ENCODE measurements around the gene TCEA2. TPM values are rescaled to one million over a fixed set of nuclear protein-coding genes. Genes with fewer than 3 reads are reported as not detected.
A peak's percentile ranks its signal among the peaks of the same experiment; 100 is the strongest.

The TCEA2 gene
- total and polyA plus RNA-seq, 2 of the 13 experiments (the other 11 are each of a cell fraction or from before 2014, with no cell fraction given) = 28.1 to 33.7 TPM

DNA sequence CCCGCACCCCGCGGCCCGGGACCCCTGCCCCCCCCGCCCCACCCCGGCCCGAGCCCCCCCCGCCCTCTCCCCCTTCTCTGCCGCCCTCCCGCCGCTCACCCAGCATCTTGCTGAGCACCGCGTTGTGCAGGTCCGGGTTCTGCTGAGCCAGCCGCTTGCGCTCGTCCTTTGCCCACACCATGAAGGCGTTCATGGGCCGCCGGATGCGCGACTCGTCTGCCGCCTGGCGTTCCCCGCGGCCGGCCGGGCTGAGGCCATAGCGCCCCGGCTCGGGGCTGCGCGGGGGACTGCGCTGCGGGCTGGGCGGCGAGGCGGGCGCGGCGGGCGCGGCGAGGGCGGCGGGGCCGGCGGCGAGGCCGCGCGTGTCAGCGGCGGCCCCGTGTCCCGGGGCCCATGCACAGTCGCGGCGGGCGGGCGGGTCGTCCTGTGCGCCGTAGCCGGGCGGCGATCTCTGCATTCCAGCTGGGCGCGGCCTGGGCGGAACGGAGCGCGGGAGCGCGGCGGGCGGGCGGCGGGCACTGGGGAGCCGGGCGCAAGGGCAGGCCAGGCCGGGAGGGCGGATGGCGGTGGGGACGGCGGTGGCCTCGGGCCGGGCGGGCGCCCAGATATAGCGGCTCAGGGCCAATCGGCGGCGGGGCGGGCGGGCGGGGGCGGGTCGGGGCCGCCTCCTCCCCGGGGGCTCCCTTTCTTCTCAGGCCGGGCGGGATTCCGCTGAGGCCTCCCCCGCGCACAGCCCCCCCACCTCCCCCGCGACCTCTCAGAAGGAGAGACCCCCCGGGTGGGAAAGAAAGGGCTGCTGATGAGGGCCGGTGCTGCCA is 13.7 kb upstream of the TCEA2 start, which contains the start of gene SOX18 (continued):
- TF ChIP-seq, protein P1, sequence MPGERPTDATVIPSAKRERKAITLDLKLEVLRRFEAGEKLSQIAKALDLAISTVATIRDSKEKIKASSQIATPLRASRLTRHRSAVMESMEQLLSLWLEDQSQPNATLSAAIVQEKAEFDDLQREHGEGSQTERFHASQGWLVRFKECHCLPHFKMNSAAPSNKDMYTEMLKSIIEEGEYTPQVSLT (CRISPR knock-in tag; IDR thresholded peaks at IDR 0.05; ENCODE audit: borderline replicate concordance, low read depth) = no peak
- no peak for TF ChIP-seq ZNF660 (CRISPR knock-in tag; IDR thresholded peaks at IDR 0.05; ENCODE audit: borderline replicate concordance, low read depth)
- TF ChIP-seq ZNF839 (CRISPR knock-in tag; IDR thresholded peaks at IDR 0.05; ENCODE audit: borderline replicate concordance) = no peak
- TF ChIP-seq NFKBIZ (CRISPR knock-in tag; IDR thresholded peaks at IDR 0.05) = no peak
- peak; percentile 30; the same call in 1 of the 2 replicates for TF ChIP-seq PHF8 (CRISPR knock-in tag; IDR thresholded peaks at IDR 0.05)
- TF ChIP-seq SOX6 (IDR thresholded peaks at IDR 0.05) = no peak
- TF ChIP-seq SOX6 (CRISPR knock-in tag; IDR thresholded peaks at IDR 0.05) = no peak
- TF ChIP-seq ZSCAN20 (CRISPR knock-in tag; IDR thresholded peaks at IDR 0.05; ENCODE audit: borderline replicate concordance) = no peak
- TF ChIP-seq, protein P2, sequence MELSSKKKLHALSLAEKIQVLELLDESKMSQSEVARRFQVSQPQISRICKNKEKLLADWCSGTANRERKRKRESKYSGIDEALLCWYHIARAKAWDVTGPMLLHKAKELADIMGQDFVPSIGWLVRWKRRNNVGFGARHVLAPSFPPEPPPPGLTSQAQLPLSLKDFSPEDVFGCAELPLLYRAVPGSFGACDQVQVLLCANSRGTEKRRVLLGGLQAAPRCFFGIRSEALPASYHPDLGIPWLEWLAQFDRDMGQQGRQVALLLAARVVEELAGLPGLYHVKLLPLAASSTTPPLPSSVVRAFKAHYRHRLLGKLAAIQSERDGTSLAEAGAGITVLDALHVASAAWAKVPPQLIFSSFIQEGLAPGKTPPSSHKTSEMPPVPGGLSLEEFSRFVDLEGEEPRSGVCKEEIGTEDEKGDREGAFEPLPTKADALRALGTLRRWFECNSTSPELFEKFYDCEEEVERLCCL (CRISPR knock-in tag; IDR thresholded peaks at IDR 0.05; ENCODE audit: borderline replicate concordance) = no peak
- TF ChIP-seq TP53 (CRISPR knock-in tag; conservative IDR thresholded peaks at IDR 0.05) = no peak
- TF ChIP-seq POGZ (CRISPR knock-in tag; IDR thresholded peaks at IDR 0.05) = no peak
- TF ChIP-seq, protein P3, sequence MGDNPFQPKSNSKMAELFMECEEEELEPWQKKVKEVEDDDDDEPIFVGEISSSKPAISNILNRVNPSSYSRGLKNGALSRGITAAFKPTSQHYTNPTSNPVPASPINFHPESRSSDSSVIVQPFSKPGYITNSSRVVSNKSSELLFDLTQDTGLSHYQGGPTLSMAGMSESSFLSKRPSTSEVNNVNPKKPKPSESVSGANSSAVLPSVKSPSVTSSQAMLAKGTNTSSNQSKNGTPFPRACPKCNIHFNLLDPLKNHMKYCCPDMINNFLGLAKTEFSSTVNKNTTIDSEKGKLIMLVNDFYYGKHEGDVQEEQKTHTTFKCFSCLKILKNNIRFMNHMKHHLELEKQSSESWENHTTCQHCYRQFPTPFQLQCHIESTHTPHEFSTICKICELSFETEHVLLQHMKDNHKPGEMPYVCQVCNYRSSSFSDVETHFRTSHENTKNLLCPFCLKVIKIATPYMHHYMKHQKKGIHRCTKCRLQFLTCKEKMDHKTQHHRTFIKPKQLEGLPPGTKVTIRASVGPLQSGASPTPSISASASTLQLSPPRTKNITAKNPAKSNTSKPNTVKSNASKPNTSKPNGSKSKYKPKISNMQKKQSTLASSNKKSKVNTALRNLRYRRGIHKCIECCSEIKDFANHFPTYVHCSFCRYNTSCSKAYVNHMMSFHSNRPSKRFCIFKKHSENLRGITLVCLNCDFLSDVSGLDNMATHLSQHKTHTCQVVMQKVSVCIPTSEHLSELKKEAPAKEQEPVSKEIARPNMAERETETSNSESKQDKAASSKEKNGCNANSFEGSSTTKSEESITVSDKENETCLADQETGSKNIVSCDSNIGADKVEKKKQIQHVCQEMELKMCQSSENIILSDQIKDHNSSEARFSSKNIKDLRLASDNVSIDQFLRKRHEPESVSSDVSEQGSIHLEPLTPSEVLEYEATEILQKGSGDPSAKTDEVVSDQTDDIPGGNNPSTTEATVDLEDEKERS (CRISPR knock-in tag; IDR thresholded peaks at IDR 0.05) = no peak
- no peak; the same call in 1 of the 2 replicates for TF ChIP-seq ISL2 (CRISPR knock-in tag; IDR thresholded peaks at IDR 0.05)
- TF ChIP-seq ZNF75D (CRISPR knock-in tag; IDR thresholded peaks at IDR 0.05; ENCODE audit: borderline replicate concordance) = no peak
- TF ChIP-seq ZNF44 (CRISPR knock-in tag; IDR thresholded peaks at IDR 0.05) = no peak
- peak; percentile 45; the same call in 1 of the 2 replicates for TF ChIP-seq ZNF331 (CRISPR knock-in tag; IDR thresholded peaks at IDR 0.05)
- TF ChIP-seq PAWR (CRISPR knock-in tag; IDR thresholded peaks at IDR 0.05; ENCODE audit: borderline replicate concordance) = no peak
- no peak for TF ChIP-seq ZNF337 (CRISPR knock-in tag; IDR thresholded peaks at IDR 0.05; ENCODE audit: borderline replicate concordance, low read depth)
- TF ChIP-seq EZH2 (conservative IDR thresholded peaks at IDR 0.05; ENCODE audit: low read depth, low read length) = no peak
- TF ChIP-seq ZNF253 (CRISPR knock-in tag; IDR thresholded peaks at IDR 0.05; ENCODE audit: borderline replicate concordance) = no peak
- TF ChIP-seq IRX3 (CRISPR knock-in tag; IDR thresholded peaks at IDR 0.05; ENCODE audit: borderline replicate concordance, low read depth) = no peak; the same call in 1 of the 2 replicates
- TF ChIP-seq CREB1 (IDR thresholded peaks at IDR 0.05) = no peak
- TF ChIP-seq CREB1 (CRISPR knock-in tag; IDR thresholded peaks at IDR 0.05) = no peak
- no peak for TF ChIP-seq NCOR1 (IDR thresholded peaks at IDR 0.05; ENCODE audit: borderline replicate concordance, low read length)
